Epidermal melanocyte (primary cell): Measurements from ENCODE around the gene SAMD9L.
"Not testable (repeated sequence)": the region's sequence is repeated elsewhere in the genome, so short reads cannot be mapped to it uniquely, and the experiment has no call there.

Source experiments
- DNase-seq: peaks from one replicate; pipeline ENCODE4 v3.0.0; 2011; ENCODE audit warnings: low spot score; ENCODE audit not compliant: insufficient read length

The SAMD9L gene

DNA sequence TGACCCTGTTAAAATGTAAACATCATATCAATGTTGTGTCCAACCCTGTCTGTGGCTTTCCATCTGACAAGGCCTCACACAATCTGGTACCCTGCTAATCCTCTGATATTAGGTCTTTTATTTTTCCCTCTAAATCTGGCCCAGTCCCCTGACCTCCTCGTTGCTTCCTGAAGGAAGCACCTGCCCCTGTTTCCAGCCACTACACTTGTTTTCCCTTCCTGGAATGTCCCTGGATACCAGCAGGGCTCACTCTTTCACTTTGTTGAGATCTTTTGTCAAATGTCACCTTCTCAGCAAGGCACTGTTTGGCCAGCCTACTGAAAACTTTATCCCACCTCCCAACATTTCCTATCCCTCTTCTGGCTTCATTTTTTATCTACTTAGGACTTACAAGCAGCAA lies 2.1 kb downstream of the SAMD9L start:
- no peak for DNase-seq

DNA sequence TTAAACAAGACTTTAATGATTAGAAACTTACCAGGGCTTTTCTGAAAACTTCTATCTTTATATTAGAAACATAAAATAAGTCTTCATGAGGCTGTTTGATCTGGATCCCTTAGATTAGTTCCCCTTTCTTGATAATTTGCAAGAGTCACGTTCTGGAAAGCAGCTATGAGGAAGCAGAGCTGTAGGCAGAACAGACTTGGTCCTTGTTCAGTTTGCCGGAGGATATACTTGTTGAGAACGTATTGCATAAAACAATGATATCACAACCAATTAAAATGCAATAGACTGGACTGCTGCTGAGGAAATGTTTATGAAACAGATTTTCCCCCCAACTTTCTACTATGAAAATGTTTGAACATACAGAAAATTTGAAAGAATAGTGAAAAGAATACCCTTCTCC lies 2.8 kb downstream of the SAMD9L start:
- DNase-seq = no peak

DNA sequence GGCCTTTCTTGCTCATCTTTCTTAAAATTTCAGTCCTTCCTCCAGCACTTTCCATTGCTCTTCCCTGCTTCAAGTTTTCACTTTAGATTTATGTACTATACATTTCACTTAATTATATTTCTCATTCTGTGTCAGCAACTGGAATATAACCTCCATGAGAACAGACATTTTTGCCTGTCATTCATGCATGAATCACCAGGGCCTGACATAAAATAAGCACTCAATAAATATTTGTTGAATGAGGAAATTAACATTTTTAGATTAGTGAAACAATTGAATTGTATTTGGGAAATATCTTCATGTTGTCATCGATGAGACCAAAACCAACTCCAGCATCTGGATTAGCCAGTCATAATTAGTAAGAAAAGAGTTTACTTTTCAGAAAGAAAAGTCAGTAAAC lies 6.1 kb downstream of the SAMD9L start:
- no peak for DNase-seq

GRCh38 chr7:93140582-93141191 lies 7.5 kb downstream of the SAMD9L start:
- no peak for DNase-seq

DNA sequence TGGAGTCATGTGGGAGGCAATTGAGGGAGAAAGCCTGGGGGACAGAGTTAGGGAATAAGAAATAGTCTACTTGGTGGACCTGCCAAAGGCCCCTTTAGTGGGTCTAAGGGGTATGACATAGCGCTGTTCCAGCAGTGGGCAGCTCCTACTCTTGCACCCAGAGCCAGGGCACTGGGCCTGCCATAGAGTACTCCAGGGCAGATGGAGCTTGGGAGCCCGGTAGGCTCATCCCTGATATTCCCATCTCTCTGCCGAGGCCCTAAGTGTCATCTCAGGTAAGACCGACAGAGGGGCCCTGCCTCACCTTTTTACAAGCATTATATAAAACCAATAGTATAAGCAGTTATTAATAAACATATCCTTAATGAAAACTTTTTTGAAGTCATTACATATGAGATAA lies 9.6 kb downstream of the SAMD9L start:
- DNase-seq = no peak

- no peak for DNase-seq
Observed at GRCh38 chr7:93133005-93133404, 15.2 kb downstream of the SAMD9L start.

- no peak for DNase-seq
Observed at GRCh38 chr7:93132216-93132615, 16.0 kb downstream of the SAMD9L start.

- not testable (repeated sequence) for DNase-seq
Observed at GRCh38 chr7:93126954-93127353, 21.2 kb downstream of the SAMD9L start.

DNA sequence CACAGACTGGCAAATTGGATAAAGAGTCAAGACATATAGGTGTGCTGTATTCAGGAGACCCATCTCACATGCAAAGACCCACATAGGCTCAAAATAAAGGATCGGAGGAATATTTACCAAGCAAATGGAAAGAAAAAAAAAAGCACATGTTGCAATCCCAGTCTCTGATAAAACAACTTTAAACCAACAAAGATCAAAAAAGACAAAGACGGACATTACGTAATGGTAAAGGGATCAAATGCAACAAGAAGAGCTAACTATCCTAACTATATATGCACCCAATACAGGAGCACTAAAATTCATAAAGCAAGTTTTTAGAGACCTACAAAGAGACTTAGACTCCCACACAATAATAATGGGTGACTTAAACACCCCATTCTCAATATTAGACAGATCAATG lies 24.7 kb downstream of the SAMD9L start:
- DNase-seq = not testable (repeated sequence)

DNA sequence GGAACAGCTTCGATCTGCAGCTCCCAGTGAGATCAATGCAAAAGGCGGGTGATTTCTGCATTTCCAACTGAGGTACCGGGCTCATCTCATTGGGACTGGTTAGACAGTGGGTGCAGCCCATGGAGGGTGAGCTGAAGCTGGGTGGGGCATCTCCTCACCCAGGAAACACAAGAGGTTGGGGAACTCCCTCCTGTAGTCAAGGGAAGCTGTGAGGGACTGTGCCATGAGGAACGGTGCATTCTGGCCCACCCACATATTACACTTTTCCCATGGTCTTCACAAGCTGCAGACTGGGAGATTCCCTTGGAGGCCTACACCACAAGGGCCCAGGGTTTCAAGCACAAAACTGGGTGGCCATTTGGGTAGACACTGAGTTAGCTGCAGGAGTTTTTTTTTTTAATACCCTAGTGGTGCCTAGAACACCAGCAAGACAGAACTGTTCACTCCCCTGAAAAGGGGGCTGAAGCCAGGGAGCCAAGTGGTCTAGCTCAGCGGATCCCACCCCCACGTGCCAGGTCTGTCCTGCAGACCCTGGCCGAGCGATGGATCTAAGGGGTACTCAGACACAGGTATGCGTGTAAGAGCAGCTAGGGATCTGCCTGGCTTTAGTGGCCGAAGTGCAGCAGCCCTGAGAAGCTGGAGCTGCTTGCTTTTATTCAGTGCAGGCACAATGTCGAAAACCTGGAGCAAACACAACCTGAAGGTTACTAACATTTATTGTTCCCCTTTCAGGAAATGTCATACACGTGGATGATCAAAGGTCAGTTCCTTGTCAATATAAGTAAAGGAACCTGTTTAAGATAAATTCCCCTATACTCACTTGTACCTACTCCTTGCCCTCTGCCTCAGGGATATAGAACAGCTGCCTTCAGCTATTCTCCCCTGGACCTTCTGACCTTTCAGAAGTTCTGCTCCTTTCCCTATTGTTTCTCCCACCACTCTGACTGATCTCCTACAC lies 27.3 kb downstream of the SAMD9L start:
- DNase-seq = no peak

- DNase-seq = no peak
Observed at GRCh38 chr7:93119191-93119905, 28.8 kb downstream of the SAMD9L start.

DNA sequence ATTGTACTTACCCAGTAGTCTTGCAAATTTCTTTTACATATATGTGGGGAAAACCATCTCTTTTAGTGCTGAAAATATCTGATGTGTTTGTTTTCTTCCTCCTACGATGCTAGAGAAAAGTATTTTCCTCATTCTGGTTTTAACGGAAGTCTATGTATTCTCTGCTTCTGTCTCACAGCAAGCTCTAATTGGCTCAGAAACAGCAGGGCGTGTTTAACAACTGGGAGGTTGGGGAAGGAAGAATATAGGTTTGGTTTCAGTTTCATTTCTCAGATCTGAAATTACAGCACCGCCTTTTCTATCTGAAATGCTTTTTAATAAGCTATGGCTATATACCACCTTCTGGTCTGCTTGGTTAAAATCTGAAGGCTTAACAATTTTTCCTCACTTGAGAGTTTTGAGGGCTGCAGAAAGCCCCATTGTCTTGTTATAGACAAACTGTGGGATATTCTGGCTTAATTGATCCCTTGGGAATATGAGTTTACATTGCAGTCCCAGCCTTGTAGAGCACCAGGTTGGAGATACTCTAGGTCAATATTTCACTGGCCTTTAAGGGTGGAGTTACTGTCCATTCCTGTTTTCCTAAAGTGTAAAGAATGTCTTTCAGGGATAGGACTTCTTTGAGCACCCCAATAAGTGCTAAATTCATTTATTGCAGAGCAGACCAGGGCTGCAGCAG lies 30.2 kb downstream of the SAMD9L start, which contains the start of gene SAMD9:
TSS of gene SAMD9 (minus strand) at position 128 of the 679 bp plus-strand sequence. CDS start 11,882 bp downstream, outside the sequence.
- DNase-seq = peak; percentile 87

- no peak for DNase-seq
Observed at GRCh38 chr7:93117327-93117726, 30.9 kb downstream of the SAMD9L start.

DNA sequence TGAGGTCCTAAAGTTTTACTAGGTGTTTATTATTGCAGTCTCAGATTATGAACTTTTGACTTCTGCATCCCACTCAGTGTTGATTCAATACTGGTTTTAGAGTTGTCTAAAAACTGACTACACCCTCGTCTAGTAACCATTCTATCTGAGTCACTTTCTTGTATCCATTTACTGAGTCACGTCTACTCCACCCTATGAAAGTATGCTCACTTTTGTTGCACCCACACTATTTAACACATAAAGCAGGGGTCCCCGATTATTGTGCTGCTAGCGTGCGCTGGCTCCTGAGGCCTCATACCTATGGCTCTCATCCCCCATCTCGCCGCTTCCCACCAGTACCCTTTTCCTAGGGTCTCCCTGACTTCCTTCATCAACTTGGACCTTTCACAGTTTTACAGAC lies 32.4 kb downstream of the SAMD9L start:
- no peak for DNase-seq

GRCh38 chr7:93108003-93108402 lies 40.2 kb downstream of the SAMD9L start:
- DNase-seq = no peak

GRCh38 chr7:93097388-93097787 lies 50.8 kb downstream of the SAMD9L start:
- DNase-seq = no peak

DNA sequence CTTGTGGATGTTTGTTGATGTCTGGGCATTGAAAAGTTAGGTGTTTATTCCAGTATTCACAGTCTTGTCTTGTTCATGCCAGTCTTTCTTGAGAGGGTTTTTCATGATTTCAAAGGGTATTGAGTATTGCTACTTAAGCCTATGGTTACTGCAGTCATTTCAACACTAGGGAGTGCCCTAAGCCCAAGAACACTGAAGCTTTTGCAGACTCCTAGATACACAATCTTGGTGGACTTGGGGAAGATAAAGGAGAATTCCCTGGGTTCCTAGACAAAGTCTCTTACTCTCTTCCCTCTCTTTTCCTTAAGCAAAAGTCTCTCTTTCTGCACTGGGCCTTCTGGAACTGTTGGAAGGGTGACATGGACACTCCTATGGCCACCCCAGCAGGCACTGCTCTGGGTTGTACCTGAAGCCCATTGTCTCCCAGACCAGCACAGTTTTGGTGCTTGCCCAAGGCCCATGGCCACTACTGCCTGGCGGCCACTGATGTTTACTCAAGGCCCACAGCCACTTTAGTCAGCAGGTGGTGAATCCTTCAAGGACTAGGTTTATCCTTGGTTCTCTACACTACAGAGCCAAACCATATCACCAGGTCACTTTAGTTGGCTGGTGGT lies 55.3 kb downstream of the SAMD9L start:
- DNase-seq = no peak
